ENCODE measurements around the gene JMJD1C.
"Not testable (repeated sequence)": the region's sequence is repeated elsewhere in the genome, so short reads cannot be mapped to it uniquely, and the experiment has no call there.

Gene JMJD1C

GRCh38 chr10:63283901-63284300 lies 181.9 kb downstream of the JMJD1C start:
- DNase-seq: not testable (repeated sequence)

GRCh38 chr10:63283093-63283492 lies 182.7 kb downstream of the JMJD1C start:
- no peak for DNase-seq

- no peak for DNase-seq
Measured at GRCh38 chr10:63281967-63282366, 183.8 kb downstream of the JMJD1C start.

- no peak for DNase-seq
Measured at GRCh38 chr10:63280386-63280785, 185.4 kb downstream of the JMJD1C start.

DNA sequence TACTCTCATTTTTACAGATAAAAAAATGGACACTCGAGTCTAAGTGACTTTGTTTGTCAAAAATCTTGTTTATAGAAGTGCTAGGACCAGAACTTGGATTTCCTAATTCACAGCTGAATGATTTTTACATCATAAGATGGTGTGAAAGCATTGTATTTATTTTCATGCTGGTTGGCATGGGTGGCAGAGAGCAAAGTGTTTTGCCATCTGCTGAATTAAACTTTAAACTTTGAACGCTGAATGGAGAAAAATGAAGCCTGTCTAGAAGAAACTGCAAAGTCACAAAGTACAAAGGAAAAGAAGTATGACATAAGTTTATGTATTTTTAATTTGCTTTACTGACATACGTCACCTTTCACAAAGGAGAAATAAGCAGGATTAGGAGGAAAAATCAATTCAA lies 190.7 kb downstream of the JMJD1C start:
- no peak for DNase-seq

DNA sequence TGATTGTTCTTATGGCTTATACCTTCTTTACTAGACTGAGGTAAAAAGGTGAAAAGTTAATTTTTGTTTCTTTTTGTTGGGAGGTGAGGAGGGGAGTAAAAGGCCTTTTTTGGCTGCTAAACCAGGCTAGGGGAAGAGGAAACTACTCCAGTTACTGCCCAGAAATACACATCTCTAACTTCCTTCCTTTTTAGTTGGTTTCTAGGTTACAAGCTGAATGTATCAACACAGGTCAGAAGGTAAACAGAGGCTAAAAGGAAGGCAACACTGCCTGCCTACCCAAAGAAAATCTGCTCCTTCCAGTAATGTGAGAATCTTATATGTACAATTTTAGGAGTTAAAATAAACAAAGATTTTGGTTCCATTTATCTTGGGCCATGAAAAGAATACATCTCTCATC lies 192.2 kb downstream of the JMJD1C start:
- DNase-seq: peak in 2 of 5 experiments; percentile 32 to 36

DNA sequence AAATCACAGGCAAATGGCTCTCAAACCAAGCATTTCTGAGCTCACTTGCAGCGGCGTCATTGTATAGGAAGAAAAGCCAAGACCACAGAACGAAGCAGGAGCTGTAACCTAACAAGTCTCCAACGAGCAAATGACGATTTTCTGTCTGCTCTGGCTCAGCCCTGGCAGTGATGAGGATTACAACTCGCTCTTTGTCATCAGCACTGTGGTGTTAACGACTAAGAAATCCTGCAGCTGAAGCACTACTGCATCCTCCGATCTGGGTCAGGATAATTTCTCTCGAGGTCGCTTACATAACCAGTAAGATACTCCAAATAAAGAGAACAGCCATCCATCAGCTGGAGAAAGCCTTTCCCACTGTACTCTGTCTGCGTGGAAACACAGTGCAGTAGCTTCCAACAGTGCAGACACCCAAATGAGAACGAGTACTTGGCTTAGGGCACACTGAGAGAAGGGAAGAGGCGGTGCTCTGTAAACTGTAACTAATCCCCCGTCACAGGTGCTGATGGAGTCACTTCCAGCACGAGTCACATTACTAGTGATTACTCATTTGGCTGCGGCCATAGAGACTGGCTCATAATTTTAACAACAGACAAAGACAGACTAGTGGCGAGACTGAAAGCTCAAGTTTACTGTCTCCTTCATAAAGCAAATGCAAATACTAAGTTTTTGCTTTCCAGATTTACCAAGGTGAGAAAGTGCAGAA lies 196.8 kb downstream of the JMJD1C start:
- peak; percentile 26 to 97 (median 69) for DNase-seq

DNA sequence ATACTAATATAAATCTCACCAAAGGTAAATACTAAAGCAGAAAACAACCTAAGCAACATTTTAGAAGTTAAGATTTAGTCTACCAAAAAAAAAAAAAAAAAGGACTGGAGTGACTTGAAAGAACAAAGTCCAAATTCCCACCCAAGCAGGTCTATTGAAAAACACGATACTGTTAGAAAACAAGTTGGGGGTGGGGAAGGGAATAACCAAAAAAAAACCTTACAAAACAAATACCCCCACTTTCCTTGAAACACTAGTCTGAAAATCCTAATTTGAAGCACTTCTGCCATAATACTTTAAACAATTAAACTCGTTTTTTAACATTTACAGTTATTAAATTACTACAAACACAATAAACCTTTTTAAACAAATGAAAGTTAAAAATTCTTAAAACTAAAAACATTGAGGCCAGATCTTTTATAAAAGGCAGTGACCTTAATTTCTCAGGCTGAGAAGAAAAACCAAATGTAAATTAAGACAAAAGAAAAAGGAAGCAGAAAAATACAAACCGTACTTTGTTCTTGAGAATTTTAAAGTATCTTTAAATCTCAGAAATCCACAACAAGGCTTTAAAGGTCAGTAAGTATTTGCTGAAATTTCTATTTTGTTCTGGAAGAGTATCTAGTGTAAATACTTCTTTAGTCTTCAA lies 197.5 kb downstream of the JMJD1C start:
- peak in 1 of 5 experiments; percentile 25 for DNase-seq

DNA sequence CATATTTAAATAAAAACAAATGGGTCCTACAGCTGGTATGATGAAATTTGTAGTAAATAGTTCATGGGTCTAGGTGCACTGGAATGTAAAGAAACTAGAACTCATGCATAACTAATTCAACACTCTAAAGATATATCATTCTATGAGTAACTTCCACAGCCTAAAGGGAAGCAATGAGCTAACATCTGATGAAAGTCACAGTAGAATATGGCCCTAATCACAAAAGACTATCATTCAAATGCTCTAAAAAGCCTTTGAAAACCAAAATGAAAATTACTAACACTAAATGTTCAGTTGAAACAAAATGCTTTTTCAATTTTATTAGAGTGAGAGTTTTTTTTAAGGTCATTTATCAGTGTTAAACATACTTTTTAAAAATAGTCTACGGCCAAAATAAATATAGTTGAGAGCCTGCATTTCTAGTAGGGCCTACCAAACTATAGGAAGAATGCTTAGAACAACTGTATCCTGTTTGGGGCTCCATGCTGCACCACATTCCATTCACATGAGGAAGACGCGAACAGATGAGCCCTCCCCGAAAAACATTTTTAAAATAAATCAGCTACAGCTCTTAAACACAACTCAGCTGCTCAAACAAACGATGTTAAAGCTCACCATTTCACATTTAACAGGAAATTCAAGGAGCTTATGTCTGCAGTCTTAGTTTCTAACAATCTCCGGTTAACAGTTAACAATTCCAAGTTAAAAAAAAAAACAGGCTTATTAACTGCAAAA lies 198.2 kb downstream of the JMJD1C start:
- peak in 1 of 5 experiments; percentile 52 for DNase-seq

DNA sequence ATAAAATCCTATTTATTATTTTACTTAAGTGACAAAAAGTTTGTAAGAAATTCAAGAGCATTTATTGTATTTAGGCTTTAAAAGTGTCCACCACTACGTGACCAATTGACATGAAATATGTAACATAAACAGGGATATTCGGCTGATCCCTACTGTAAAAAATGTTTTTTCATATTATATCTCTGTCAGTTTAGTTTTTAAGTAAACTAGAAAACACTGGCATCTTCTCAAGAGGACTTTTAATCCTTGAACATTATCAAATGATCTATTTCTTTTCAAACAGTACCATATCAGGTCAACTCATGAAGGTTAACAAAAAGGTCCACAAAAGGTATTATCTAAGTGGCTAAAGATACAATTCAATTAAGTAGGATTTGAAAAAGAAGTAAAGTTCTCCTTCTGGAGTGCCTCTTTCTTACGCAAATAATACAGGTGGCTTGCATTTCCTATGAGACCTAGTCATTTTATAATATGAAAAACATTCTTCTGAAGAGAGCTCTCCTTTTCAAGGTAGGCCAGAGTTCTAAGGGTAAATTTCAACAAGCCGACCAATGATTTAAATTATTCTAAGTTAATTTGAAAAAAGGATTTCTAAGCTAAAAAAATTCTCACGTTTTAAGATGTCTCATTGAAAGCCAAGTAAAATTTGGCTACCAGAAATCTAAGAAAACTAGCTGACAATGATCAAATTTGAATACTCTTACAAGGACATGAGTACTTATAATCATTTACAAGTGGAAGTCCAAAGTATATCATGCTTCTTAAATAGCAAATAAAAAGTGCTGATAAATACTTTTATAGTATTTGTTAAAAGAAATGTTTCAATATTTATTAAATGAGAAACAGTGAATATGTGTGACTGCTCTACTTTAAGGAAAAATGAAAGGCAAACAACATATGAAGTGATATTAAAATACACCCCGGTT lies 199.1 kb downstream of the JMJD1C start:
- DNase-seq: peak in 1 of 5 experiments; percentile 20

DNA sequence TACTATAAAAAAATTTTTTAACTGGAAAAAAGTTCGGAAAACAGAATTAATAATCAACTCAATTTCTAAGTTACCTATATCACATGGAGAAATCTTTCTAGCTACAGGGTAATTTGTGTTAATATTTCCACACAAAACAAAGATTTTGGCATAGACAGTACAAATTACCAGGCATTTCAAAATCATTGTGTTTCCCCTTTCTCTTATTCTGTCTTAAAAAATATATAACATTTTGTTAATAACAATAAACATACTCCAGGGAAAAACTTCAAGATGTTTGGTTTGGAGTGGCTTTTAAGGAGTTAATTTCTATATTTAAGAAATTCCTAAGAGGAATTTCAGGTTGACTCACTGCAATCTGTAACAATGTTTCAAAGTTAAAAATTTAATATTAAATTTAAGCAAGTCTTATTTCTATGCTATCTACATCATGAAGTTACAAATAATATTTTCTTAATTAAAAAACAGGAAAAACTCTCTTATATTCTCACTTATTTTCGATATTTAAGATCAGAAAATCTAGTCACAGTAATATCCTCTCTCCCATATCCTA lies 200.0 kb downstream of the JMJD1C start:
- DNase-seq: no peak

- DNase-seq: peak in 3 of 5 experiments; percentile 27 to 70 (median 40)
Measured at GRCh38 chr10:63265222-63265617, 200.6 kb downstream of the JMJD1C start.

DNA sequence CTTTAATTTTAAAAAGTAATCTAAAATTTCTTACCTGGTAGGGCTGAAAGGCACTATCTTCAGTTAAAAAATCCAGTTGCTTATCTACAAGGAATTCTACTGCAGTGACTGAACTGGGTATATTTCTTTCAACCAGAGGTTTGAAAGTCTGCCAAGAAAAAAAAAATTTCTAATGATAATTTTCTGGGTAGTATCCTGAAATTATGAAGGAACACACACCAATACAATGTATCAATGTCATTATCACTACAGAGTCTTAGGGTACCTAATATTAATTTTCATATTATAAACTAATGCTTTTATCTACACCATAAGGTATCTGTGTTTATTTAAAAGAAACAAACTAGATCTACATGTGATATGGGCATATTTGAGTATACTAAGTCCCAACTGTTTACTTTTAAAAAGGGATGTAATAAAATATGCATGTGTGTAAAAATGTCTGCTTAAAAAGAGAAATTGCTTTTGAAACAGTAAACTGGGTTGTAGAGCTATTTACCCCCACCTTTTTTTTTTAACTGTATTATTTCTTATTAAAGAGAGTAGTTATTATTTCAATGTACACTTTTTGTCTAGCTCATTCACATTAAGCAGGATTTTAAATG lies 201.1 kb downstream of the JMJD1C start:
- no peak for DNase-seq

DNA sequence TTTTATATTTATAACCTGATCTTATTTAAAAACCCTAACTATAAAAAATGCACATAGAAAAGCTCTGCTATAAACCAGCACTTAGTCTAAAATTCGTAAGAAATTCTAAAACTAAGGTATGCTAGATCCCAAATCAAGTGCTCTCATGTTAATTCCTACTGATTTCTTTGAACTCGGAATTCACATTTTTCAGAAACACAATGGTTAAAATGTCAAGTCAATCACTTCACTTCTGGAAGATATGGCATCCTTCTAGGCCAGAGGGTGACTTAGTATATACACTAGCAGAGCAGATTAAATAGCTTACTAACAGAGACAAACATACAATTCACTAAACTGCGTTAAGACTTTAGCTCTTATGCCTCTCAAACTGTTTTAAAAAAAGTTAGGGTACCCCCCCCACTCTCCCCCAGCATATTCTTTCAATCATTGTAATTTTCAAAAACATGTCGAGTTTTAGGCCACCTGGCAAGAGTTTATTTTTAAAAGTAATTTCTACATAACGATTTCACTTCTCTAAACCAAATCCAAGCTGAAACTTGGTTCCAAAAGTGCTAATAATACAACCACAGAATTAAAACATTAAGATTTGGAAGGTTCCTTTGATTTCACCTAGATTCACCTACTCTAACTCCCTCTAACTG lies 203.2 kb downstream of the JMJD1C start:
- no peak for DNase-seq

- peak in 1 of 5 experiments; percentile 49 for DNase-seq
Measured at GRCh38 chr10:63261496-63261895, 204.3 kb downstream of the JMJD1C start.

DNA sequence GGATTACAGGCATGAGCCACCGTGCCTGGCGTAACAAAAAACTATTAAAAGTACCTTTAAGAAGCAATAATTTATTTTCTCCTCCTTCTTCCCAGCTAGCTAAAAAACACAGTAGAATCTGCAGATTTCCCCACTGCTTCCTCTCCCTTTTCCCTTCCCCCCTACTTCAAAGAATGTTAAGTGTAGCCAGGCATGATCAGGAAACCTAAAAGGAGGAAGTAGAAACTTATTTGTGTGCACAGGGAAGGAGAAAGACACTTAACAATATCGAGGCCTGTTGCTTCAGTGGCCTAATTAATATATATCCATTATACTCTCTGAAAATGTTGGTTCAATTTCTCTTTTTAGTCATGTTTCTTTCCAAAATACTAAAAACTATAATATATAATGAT lies 204.9 kb downstream of the JMJD1C start:
- no peak for DNase-seq

GRCh38 chr10:63260103-63260859 lies 205.5 kb downstream of the JMJD1C start:
- DNase-seq: no peak

DNA sequence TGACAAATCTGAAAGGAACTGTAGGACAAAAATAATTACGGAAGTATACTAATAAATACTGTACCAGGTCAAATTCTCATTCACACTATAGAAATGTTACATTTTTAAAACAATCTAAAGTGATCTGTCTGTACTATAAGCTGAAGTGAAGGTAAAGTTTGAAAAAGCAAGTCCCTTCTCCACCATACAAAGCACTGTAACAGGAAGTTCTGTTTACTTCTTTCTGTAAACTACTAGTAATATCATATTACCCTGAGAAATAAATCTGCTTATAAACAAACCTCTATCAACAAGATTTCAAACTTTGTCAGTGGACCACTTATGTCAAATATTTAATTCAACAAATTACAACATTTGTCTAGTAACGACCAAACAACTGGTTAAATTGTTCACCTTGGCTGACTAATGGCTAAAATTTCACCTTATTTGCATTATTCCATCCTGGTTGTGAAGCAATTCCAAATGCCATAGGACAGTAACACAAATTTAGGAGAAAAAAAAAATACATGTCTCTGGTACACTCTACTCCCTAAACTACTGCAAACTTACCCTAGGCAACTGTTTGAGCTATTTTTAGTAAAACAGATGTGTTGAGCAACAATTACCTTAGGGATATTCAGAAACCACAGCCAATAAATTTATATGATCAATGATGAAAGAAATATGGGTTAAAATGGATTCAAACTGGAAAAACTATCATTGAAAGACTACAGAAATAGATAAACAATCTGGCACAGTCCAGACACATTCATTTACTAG lies 206.7 kb downstream of the JMJD1C start:
- DNase-seq: no peak

DNA sequence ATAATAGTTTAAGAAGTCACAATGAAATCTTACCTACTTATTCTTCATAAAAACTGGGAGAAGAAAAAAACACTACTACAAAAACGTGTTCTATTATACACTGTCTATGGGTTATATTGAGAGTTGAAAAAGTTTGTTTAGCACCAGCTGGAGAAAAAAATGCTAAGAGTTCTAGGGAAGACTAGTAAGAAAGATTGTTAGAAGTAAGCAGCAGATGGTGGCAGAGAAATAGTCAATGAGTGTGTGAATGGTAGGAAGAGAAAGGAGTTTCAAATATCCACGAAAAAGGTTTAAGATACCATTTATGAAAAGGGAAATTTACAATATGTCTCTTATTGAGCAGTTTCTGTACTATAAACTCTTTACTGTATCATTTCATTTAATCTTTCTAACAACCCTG lies 208.0 kb downstream of the JMJD1C start:
- DNase-seq: no peak
